Effector memory CD4-positive, alpha-beta T cell (primary cell): ENCODE measurements around the gene PRKCE.

Source experiments
- DNase-seq, 3 donors: peaks; one replicate each; pipeline ENCODE4 v3.0.0-alpha.2; 2020
- H3K27ac ChIP-seq: 2 replicates; pipeline ENCODE4 v1.7.0; 2013; ENCODE audit warnings: mild to moderate bottlenecking, low read length, moderate library complexity; ENCODE audit not compliant: insufficient read depth, poor library complexity, severe bottlenecking
- H3K27me3 ChIP-seq: replicated peaks from 2 replicates; pipeline ENCODE4 v1.7.0; 2013; ENCODE audit warnings: mild to moderate bottlenecking, low read length; ENCODE audit not compliant: insufficient read depth, control insufficient read depth, poor library complexity, severe bottlenecking
- H3K36me3 ChIP-seq: 2 replicates; pipeline ENCODE4 v1.7.0; 2013; ENCODE audit warnings: mild to moderate bottlenecking, low read length, moderate library complexity; ENCODE audit not compliant: control insufficient read depth, insufficient read depth
- H3K4me1 ChIP-seq: 2 replicates; pipeline ENCODE4 v1.7.0; 2013; ENCODE audit warnings: low read length, mild to moderate bottlenecking; ENCODE audit not compliant: control insufficient read depth, insufficient read depth, poor library complexity, severe bottlenecking
- H3K4me3 ChIP-seq: 2 replicates; pipeline ENCODE4 v1.7.0; 2013; ENCODE audit warnings: low read length, low read depth, mild to moderate bottlenecking; ENCODE audit not compliant: insufficient read depth, poor library complexity, severe bottlenecking
- H3K9me3 ChIP-seq: 2 replicates; pipeline ENCODE4 v1.7.0; 2013; ENCODE audit warnings: mild to moderate bottlenecking, low read length, moderate library complexity; ENCODE audit not compliant: control insufficient read depth

PRKCE gene

DNA sequence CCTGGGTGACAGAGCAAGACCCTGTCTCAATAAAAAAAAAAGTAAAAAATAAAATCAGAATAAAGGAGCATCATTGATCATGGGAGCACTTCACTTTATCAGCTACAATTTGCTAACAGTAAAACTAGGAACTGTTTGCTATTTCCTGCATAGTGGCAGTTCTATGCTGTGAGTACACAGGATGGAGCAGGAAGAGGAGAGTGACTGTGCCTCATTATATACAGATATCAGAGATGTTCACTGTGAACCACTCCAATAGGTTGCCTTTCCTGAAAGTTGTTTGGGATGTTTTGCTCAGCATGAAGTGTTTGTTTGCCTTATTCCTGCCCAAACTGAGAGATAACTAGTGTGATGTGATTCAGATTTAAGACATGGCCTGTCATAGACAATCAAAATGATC lies 494.4 kb downstream of the PRKCE start:
- no peak for DNase-seq
- Histone ChIP-seq H3K27me3 (no peaks in the 10 kb centered on the region), H3K27ac (no peak overlapping the region), H3K4me3 (no peak overlapping the region), H3K9me3 (no peaks in the 10 kb centered on the region), H3K4me1 (no peaks in the 10 kb centered on the region), H3K36me3 (no peaks in the 10 kb centered on the region)

DNA sequence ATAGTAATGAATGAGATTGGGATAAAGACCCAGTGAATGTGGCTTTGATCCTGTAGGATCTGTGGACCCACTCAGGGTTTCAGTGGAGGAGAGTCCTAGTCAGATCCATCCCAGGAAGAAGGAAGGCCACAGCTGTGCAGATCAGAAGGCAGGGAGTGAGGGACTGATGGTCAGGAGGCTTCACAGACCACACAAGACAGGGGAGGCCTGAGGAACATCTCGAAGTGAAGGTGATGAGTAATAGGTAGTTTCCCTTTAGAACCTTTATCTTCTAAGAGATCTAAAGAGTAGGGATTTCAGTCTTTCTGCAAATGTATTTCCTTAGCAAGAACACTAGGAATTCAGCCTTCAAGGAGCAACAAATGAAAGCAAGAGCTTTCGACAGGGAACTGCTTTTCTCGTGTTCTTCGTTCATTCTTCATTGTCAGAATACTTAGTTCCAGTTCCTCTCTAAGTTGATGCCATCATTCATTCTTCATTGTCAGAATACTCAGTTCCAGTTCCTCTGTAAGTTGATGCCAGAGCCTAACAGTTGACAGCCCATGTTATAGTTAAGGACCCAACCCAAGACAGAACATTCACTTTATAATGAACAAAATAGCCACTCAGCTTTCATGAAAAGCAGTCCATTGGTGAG lies 495.5 kb downstream of the PRKCE start:
- no peaks in the 10 kb centered on the region for H3K9me3 ChIP-seq
- H3K36me3 ChIP-seq, result no peaks in the 10 kb centered on the region
- H3K4me1 ChIP-seq, result no peaks in the 10 kb centered on the region
- H3K27ac ChIP-seq, result no peak overlapping the region
- no peak overlapping the region for H3K4me3 ChIP-seq
- DNase-seq, result no peak
- H3K27me3 ChIP-seq, result no peaks in the 10 kb centered on the region

DNA sequence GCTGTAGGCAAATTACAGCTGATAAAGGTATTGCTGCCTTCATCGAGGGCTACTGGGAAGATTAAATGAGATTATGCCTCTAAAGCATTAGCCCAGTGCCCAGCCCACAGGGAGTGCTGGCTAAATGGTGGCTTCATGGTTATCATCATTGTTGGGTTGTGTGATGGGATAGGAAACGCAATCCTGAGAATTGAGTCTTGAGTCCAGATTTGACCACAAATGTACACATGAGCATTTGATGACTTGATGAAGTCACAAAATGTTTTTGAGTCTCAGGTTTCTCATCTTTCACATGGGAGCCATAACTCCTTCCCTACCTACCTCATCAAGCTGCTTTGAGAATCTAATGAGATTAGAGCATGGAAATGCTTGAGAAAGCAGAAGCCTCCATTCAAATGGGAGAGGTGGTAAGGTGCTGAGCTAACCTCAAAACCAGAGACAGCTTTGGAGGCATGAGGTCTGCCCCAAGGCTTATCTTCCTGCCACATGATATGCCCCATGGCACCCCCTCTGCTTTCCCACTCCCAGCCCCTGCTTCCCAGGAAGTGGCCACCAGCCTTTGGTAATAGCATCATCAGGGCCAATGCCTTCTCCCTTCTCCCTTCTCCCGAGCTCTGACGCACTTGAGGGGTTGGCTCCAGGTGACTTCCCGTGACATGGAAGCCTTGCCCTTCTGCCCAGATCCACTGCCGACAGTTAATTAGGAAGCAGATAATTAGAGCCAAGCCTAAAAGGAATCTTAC lies 496.3 kb downstream of the PRKCE start:
- Histone ChIP-seq H3K4me3 (no peak overlapping the region), H3K27ac (no peak overlapping the region), H3K27me3 (no peaks in the 10 kb centered on the region), H3K4me1 (no peaks in the 10 kb centered on the region), H3K36me3 (no peaks in the 10 kb centered on the region), H3K9me3 (no peaks in the 10 kb centered on the region)
- no peak for DNase-seq

DNA sequence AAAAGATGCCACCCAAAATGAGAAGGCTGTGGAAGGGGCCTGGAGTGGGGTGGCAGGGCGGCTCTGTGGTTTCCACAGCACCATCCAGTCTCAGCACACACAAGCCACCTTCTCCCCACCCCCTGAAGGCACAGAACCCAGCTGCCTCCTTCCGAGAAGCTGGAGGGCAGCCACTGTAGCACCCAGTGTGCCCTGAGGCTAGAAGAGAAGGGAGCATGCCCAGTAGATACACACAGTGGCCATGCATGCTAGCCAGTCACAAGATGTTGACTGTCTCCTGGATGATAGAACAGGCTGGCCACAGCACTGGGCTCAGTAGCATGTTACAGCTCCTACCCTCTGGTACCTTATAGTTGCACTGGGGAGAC lies 496.9 kb downstream of the PRKCE start:
- no peaks in the 10 kb centered on the region for H3K9me3 ChIP-seq
- H3K4me1 ChIP-seq, result no peaks in the 10 kb centered on the region
- no peaks in the 10 kb centered on the region for H3K27me3 ChIP-seq
- H3K4me3 ChIP-seq, result no peak overlapping the region
- H3K27ac ChIP-seq, result no peak overlapping the region
- no peaks in the 10 kb centered on the region for H3K36me3 ChIP-seq
- no peak for DNase-seq

DNA sequence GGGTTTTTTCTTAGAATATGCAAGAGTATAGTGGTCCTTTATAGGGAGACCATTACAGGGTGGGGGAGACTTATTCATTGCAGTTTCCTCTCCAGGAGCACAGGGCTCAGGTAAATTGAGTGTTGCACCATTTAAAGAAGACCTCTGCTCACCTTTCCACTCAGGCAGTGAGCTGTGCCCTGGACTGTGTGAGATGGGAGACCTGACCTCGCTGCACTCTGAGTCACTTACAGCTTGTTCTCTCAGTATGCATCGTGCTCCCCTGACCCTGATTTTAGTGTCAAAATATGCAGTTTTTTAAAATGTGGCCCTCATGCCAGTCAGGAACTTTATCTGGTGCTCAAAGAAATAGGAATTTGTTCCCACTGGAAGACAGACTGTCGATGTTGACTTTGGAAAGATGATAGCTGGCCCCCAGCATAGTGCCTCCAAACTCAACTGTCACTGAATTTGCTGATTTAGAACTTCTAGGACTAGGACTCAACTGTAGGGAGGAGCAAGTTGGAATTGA lies 499.0 kb downstream of the PRKCE start:
- no peak overlapping the region for H3K4me3 ChIP-seq
- no peak for DNase-seq
- no peaks in the 10 kb centered on the region for H3K36me3 ChIP-seq
- H3K27me3 ChIP-seq, result no peaks in the 10 kb centered on the region
- no peaks in the 10 kb centered on the region for H3K9me3 ChIP-seq
- no peaks in the 10 kb centered on the region for H3K4me1 ChIP-seq
- H3K27ac ChIP-seq, result no peak overlapping the region

DNA sequence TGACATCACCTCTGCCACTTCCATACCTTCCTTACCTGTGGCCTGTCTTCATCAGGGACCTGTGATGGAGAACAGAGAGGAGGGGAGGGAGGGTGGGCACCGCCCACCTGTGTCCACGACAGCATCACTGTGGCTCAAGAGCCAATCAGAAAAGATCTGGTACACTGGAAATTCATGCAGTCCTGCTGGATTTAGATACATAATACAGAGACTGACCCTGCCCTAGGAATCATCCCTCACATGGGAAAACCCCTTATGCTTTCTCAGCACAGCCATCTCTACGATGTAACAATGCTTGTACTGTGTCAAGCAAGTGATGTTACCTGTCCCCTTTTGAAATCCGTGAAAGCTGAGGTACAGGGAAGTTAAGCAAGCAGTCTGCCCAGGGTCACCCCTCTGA lies 500.1 kb downstream of the PRKCE start:
- Histone ChIP-seq H3K27ac (no peak overlapping the region), H3K4me3 (no peak overlapping the region), H3K9me3 (no peaks in the 10 kb centered on the region), H3K36me3 (no peaks in the 10 kb centered on the region), H3K4me1 (no peaks in the 10 kb centered on the region), H3K27me3 (no peaks in the 10 kb centered on the region)
- no peak for DNase-seq

DNA sequence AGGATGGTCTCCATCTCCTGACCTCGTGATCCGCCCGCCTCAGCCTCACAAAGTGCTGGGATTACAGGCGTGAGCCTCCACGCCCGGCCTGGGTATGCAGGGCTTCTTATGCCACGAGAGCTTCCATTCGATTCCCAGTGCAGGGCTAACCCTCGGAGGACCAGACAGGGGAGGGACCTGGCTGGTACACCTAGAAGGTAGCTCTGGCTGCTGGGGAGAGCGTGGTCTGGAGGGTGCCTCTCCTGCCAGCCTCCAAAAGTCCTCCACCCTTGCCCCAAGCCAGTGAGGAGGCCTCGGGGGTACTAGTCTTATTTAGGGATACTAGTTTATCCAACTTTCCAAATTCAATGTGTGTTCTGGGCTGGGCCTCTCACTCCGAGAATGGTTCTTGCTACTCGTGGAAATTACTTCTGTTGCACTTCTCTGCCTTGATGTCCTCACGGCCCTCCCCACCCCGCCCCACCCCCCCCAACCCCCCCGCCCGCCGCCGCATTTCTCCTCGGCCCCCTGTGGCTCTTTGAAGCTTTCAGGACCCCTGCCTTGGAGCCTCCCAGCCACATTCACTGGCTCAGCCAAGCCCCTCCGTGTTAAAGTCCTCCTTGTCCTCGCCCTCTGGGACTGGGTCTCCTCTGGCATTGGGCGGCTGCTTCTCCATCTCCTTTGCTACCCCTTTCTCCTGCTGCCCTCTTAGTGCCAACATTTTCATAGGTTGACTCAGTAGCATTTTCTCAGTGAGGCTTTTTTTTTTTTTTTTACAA lies 502.7 kb downstream of the PRKCE start:
- H3K36me3 ChIP-seq, result no peaks in the 10 kb centered on the region
- no peaks in the 10 kb centered on the region for H3K4me1 ChIP-seq
- DNase-seq, result no peak
- no peak overlapping the region for H3K4me3 ChIP-seq
- no peaks in the 10 kb centered on the region for H3K27me3 ChIP-seq
- no peaks in the 10 kb centered on the region for H3K9me3 ChIP-seq
- H3K27ac ChIP-seq, result no peak overlapping the region

DNA sequence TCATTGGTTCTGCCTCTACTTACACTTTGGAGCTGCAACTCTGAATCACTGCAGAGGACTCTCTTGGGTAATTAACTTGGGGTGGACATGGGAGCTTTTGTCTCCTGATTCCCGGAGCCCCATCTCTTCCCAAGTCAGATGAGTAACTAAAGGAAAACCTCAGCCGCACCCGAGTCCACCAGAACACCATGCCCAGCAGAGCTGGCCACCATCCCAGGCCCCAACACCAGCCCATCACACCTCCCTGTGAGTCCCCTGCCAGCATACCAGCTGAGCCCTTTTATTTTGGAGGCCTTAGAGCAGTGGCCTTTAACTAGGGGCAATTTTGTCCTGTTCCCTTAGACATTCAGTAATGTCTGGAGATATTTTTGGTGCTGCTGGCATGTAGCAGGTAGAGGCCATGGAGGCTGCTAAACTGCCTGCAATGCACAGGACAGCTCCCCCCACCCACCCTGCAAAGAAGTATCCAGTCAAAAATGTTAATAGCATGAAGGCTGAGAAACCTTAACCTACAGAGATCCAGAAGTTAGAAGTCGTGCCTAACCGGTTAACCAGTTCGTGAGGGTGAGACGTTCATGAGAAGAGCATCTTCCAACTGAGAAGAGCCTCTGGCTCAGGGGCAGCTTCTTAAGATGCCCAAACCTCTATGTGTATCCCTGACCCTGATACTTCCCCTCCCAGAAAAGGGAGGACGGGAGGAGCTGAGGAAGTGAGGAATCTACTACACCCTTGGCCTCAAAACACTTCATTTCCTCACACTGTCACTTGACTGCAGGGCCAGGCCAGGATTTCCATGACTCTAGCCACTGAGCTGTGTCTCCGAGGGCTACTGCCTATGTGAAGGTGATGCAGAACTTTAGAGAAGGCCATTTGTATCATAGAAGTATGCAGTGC lies 505.8 kb downstream of the PRKCE start:
- no peaks in the 10 kb centered on the region for H3K36me3 ChIP-seq
- DNase-seq, result no peak
- no peaks in the 10 kb centered on the region for H3K27me3 ChIP-seq
- no peak overlapping the region for H3K27ac ChIP-seq
- H3K4me1 ChIP-seq, result no peaks in the 10 kb centered on the region
- no peak overlapping the region for H3K4me3 ChIP-seq
- no peaks in the 10 kb centered on the region for H3K9me3 ChIP-seq

DNA sequence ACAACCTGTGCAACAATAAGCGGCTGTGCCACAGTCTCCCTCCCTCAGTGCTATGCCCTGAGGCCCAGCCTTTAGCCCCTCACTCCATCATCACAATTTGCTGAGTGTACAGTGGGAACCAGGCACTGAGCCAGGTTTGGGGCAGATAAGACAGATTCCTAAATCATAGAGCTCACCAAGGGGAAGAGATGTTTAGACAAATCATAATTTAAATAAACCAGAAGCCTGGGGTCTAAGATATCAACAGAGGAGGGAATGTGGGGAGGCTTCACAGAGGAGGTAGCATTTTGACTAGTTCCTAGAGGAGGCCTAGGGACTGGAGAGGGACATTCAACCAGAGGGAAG lies 506.5 kb downstream of the PRKCE start:
- no peaks in the 10 kb centered on the region for H3K9me3 ChIP-seq
- H3K27me3 ChIP-seq, result no peaks in the 10 kb centered on the region
- no peak overlapping the region for H3K4me3 ChIP-seq
- no peaks in the 10 kb centered on the region for H3K36me3 ChIP-seq
- no peaks in the 10 kb centered on the region for H3K4me1 ChIP-seq
- H3K27ac ChIP-seq, result no peak overlapping the region
- DNase-seq, result no peak
